ENCODE measurements around the gene METTL15.
"Not testable (repeated sequence)": the region's sequence is repeated elsewhere in the genome, so short reads cannot be mapped to it uniquely, and the experiment has no call there.

Gene METTL15

DNA sequence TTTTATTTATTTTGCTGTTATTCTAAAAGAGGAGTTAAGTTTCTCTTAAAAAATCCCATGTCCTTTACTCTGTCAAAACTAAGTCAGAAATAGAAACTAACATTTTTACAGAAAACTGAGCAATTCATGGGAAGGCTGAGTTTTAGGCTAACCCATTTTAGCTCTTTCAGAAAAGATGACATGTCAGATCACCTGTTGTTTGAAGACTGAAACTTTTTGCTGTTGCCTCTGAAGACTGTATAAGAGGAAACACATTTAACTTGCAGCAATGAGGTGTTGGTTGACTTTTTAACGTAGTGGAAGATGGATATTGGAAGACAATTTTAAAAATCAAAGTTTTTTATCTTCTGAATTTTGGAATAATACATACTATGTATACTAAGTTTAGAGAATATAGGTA is 115.4 kb downstream of the METTL15 start:
- DNase-seq, result no peak

GRCh38 chr11:28223994-28224393 is 115.8 kb downstream of the METTL15 start:
- no peak for DNase-seq

DNA sequence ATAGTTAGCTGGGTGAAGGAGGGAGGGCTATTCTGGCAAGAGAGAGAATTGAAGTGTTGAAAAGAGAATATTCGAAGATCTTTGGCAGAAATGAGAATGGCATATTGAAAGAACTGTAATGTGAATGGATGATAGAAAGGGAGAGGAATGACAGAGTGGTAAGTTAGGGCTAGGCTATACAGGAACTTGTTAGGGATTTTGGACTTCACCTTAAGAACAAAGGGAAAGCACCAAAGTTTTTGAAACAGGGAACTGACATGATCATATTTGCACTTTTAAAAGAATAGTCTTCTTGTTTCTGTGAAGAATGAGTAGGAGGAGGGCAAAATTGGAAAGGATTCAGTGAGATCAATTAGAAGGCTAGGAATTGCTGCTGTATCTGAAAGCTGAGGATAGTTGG is 119.3 kb downstream of the METTL15 start:
- no peak for DNase-seq

DNA sequence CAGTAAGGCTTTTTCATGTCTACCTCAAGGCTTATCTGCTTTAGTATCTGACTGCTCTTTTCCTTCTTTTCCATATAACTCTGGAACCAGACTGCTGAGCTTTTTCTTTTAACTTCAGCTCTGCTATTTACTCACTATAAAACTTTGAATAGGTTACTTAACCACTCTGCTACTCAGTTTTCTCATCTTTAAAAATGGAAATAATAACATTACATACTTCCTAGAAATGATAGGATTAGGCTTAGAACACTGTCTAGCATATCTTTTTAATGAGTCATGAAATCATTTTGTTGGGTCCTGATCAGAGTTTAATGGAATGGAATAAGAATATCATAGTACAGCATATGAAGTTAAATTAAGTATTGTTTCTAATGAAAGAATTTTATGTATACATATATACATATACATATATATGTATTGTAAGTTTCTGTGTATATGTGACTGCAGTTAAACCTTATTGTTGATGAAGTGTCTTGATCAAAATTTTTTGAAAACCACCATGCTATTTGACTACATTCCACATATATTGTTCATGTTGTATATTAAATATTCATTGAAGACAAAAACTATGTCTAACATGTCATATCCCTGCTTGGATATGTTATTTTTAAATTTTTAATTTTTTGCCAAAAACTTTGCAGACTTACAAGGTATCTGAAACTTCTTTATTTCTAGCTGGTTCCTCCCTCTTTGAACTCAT is 120.2 kb downstream of the METTL15 start:
- DNase-seq, result no peak

- DNase-seq, result no peak
These were observed 123.3 kb downstream of the METTL15 start for GRCh38 chr11:28231475-28231874.

- no peak for DNase-seq
These were observed 124.5 kb downstream of the METTL15 start for GRCh38 chr11:28232649-28233048.

- no peak for DNase-seq
These were observed 133.6 kb downstream of the METTL15 start for GRCh38 chr11:28241760-28242159.

DNA sequence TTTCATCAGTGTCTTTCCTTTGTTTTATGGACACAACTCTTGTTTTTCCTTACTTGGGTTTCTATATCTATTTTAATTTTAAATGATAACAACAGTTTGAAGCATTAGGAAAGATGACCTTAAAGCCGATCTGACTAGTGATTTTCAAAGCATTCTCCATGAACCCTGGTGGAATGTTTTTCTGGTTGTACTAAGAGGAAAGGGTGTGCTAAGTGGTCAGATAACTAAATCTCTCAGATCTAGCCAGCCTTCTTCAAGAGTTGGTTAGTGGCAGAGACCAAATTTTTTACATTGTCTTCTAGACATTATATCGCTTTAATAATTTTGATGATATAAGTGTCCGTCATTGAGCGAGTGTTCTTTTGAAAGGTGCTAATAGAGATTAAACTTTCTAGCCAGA is 134.4 kb downstream of the METTL15 start:
- no peak for DNase-seq

- DNase-seq, result no peak
These were observed 134.9 kb downstream of the METTL15 start for GRCh38 chr11:28243061-28243460.

GRCh38 chr11:28243581-28243980 is 135.4 kb downstream of the METTL15 start:
- DNase-seq, result no peak

- no peak for DNase-seq
These were observed 136.9 kb downstream of the METTL15 start for GRCh38 chr11:28245131-28245530.

DNA sequence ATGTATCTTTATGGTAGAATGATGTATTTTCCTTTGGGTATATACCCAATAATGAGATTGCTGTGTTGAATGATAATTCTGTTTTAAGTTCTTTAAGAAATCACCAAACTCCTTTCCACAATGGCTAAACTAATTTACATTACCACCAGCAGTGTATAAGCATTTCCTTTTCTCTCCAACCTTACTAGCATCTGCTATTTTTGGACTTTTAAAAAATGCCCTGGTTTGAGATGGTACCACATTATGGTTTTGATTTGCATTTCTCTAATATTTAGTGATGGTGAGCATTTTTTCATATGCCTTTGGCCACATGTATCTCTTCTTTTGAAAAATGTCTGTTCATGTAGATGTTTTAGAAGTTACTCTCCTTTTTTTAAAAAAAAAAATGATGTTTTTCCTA is 142.0 kb downstream of the METTL15 start:
- DNase-seq, result no peak

DNA sequence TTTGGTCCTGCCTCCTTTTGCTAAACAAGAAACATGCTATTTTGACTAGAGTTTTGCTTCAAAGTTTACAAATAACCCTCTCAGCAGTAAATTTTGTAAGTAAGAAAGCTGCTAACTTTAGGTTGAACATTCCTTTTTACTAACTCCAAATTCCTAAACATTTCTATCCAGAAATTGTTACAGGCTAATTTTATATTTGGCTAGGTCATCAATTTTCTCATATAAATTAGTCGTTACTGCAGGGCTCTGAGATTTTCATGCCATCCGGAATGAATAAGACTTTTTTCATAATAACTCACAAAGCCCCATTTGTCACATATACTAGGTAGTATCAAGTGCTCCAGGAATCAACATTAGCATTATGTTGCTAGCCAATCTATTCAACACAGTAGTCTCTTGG is 143.1 kb downstream of the METTL15 start:
- DNase-seq, result no peak

GRCh38 chr11:28257761-28258160 is 149.6 kb downstream of the METTL15 start:
- no peak for DNase-seq

DNA sequence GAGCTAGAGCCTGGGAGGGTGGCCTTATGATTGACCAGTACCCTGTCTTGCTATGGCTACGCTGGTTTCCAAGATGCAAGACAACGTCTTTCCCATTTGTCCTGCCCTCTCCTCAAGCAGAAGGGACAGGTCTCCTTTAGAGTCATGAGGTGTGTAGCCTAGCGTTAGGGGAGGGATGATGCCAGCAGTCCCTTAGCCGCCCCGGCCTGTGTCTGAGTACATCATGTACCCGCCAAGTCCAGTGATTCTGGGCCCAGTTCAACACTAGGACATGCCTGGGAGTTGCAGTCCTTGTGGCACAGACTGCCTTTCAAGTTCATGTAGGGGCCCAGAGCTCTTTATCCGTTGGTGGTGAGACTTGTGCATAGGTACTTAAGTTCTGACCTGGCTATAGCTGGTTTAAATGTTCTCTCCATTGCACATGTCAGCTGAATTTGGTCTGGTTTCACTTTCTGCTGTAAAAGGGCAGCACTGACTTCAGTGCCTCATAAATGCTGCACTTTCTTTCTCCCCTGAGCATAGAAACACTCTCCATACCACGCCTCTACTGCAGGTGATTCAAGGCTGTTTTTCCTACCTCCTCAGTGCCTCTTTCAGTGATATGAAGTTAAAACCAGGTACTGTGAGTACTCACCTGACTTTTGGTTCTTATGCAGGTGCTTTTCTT is 151.1 kb downstream of the METTL15 start:
- DNase-seq, result no peak

DNA sequence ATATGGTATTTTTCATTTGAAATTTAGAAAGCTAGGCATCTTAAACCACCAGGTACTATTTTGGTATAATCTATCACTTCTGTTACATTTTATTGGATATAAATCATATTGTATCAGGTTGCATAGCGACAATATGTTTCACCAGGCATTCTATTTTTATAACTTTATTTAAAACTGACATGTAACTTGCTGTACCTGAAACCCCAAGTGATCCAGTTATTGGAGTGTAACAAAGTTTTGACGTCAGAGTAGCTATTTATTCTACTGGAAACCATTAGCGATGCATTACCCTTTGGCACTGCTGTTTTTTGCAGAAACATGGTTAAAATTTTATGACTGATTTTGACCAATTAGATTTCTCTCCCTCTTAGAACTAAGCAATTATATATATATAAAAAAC is 160.7 kb downstream of the METTL15 start:
- DNase-seq, result no peak

- DNase-seq, result no peak
These were observed 161.4 kb downstream of the METTL15 start for GRCh38 chr11:28269586-28269985.

GRCh38 chr11:28272247-28272646 is 164.1 kb downstream of the METTL15 start:
- not testable (repeated sequence) for DNase-seq

DNA sequence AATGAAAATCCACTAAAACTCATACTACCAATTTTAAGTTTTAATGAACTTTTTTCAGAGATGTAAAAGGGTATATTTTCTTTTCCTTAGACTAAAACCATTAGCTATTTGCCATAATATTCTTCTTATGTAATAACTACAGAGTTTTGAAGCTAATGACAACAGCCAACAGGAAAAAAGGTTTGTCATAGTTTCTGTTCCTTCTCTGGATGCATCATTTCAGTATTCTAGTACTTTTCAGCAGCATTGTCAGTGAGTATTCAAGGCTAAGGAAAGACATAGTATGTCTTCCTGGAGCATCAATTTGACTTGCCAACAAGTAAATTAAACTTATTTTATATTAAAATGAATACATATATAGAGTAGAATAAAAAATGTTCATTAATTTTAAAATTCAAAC is 166.0 kb downstream of the METTL15 start:
- no peak for DNase-seq

- no peak for DNase-seq
These were observed 176.0 kb downstream of the METTL15 start for GRCh38 chr11:28284196-28284595.

DNA sequence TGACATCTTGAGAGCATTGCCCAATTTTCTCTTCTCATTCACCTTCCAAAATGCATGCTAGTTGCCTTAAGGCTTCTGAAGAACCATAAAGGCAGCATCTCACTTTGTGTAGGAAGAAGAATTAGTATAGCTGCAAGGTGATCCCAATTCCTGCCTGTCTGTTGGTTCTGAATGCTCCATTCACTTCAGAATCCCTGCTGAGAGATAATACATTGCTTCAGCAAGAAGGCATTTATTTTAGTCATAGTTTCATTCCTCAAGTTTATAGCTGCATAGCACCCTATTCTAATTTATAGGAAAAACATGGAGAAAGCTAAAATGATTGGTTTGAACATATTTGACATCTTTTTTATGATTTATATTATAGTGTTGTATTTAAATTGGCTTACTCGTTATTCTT is 181.3 kb downstream of the METTL15 start:
- no peak for DNase-seq

GRCh38 chr11:28290995-28291394 is 182.8 kb downstream of the METTL15 start:
- DNase-seq, result not testable (repeated sequence)

GRCh38 chr11:28296426-28296825 is 188.2 kb downstream of the METTL15 start:
- no peak for DNase-seq

DNA sequence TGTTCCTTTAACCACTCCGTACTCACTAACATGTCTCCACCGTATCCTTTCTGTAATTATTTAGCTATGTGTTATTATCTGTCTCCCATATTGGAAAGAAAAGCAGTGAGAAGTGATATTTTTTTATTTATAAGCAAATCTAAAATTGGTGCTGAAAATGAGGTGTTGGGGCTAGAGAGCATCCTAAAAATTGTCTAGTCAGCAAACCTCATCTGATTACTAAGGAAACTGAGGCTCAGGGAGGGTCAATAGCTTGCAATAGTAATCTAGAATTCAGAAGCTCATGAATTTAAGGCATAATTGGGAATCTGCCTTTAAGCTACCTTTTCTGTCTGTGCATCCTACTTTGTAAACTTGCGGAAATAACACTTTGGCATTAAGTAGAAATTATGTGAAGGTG is 190.0 kb downstream of the METTL15 start:
- DNase-seq, result no peak

Data from SHP77 treated with DMSO at 0.1 percent for 48 hours (cell line).